PC-3 (cell line): ENCODE data around the gene HM13. TPM values are rescaled to one million over a fixed set of nuclear protein-coding genes. Genes with fewer than 3 reads are reported as not detected.

Source experiments
- ATAC-seq: fragments of 200-7000 bp; cut with Tn5 transposase; 2 replicates; pipeline ENCODE4 v1.9.1; 2020; ENCODE audit warnings: mild to moderate bottlenecking, moderate library complexity
- BruUV-seq: library from RNA; stranded (reverse); fragments of 400-500 nt; replicated peaks from 2 replicates; lab custom pipeline; 2021; lab: Mats Ljungman, UMichigan
- CTCF ChIA-PET: fragments of 300-600 bp; sonication (Branson Sonifier 250); formaldehyde crosslinking; loops from one replicate; lab custom pipeline; 2022; ENCODE audit warnings: antibody characterized with exemption; lab: Charles Lee
- POLR2A ChIA-PET: fragments of 300-600 bp; sonication (Branson Sonifier 250); formaldehyde crosslinking; loops from one replicate; lab custom pipeline; 2022; ENCODE audit warnings: antibody characterized with exemption; ENCODE audit not compliant: unreplicated experiment; lab: Charles Lee
- DNase-seq: peaks from one replicate; pipeline ENCODE4 v3.0.0-alpha.2; 2015
- H2AFZ ChIP-seq: fragments of 300-600 bp; sonication (generic); 2 replicates; pipeline ENCODE4 v1.6.0; 2016; ENCODE audit warnings: antibody characterized with exemption, low read length
- H3F3A ChIP-seq: fragments of 300-600 bp; sonication (generic); one replicate; pipeline ENCODE4 v1.6.0; 2017; ENCODE audit warnings: antibody characterized with exemption, low read length, control low read depth, mild to moderate bottlenecking; ENCODE audit not compliant: unreplicated experiment
- H3K27ac ChIP-seq: fragments of 300-600 bp; sonication (generic); 2 replicates; pipeline ENCODE4 v1.5.1; 2016; ENCODE audit warnings: mild to moderate bottlenecking, low read length
- H3K27me3 ChIP-seq: fragments of 300-600 bp; sonication (generic); 2 replicates; pipeline ENCODE4 v1.6.1; 2016; ENCODE audit warnings: low read length, mixed read lengths
- H3K36me3 ChIP-seq: fragments of 300-600 bp; sonication (generic); 2 replicates; pipeline ENCODE4 v1.6.1; 2016; ENCODE audit warnings: low read depth, mixed run types, low read length, mixed read lengths
- H3K4me1 ChIP-seq: fragments of 300-600 bp; sonication (generic); 2 replicates; pipeline ENCODE4 v1.5.1; 2016; ENCODE audit warnings: low read length; ENCODE audit not compliant: insufficient read depth
- H3K4me2 ChIP-seq: fragments of 300-600 bp; sonication (generic); 2 replicates; pipeline ENCODE4 v1.6.0; 2016; ENCODE audit warnings: low read length
- H3K4me3 ChIP-seq: fragments of 300-600 bp; sonication (generic); 2 replicates; pipeline ENCODE4 v1.5.1; 2016; ENCODE audit warnings: mild to moderate bottlenecking, low read length, mixed read lengths
- H3K79me2 ChIP-seq: fragments of 300-600 bp; sonication (generic); 2 replicates; pipeline ENCODE4 v1.6.1; 2017; ENCODE audit warnings: low read length, mixed read lengths
- H3K9ac ChIP-seq: fragments of 300-600 bp; sonication (generic); 2 replicates; pipeline ENCODE4 v1.6.0; 2016; ENCODE audit warnings: mild to moderate bottlenecking, low read length
- H3K9me2 ChIP-seq: fragments of 300-600 bp; sonication (generic); replicated peaks from 2 replicates; pipeline ENCODE4 v1.6.1; 2016; ENCODE audit warnings: mixed run types, low read length, mixed read lengths
- H3K9me3 ChIP-seq: fragments of 300-600 bp; sonication (generic); 2 replicates; pipeline ENCODE4 v1.6.1; 2016; ENCODE audit warnings: low read length, mixed read lengths
- H4K20me1 ChIP-seq: fragments of 300-600 bp; sonication (generic); 2 replicates; pipeline ENCODE4 v1.6.1; 2016; ENCODE audit warnings: low read length, mixed read lengths
- EZH2 ChIP-seq: fragments of 300-600 bp; sonication (generic); IDR thresholded peaks from one replicate; pipeline ENCODE4 v1.6.1; 2017; ENCODE audit warnings: antibody characterized with exemption, mild to moderate bottlenecking, low read length; ENCODE audit not compliant: unreplicated experiment
- EZH2phosphoT487 ChIP-seq: fragments of 300-600 bp; sonication (generic); IDR thresholded peaks from 2 replicates; pipeline ENCODE4 v1.6.1; 2018; ENCODE audit warnings: mild to moderate bottlenecking, antibody characterized with exemption, low read length, borderline replicate concordance
- intact Hi-C: fragments of 100-400 bp; cut with micrococcal nuclease; formaldehyde crosslinking; loops from 2 replicates; pipeline ENCODE4 v1.9.0; 2023
- total RNA-seq: library from RNA; depleted of rRNA; stranded (reverse); fragments of >200 nt; gene quantifications from 2 replicates; pipeline ENCODE4 v1.2.3, GENCODE V29; 2014
- TF ChIP-seq, protein P1 (sequence below): fragments of 300-600 bp; sonication (generic); conservative IDR thresholded peaks from 2 replicates; pipeline ENCODE4 v1.5.1; 2017; ENCODE audit warnings: antibody characterized with exemption, low read depth, mild to moderate bottlenecking, low read length

Gene HM13
- total RNA-seq, 1 experiment from 2014 or later: 99.5 TPM

DNA sequence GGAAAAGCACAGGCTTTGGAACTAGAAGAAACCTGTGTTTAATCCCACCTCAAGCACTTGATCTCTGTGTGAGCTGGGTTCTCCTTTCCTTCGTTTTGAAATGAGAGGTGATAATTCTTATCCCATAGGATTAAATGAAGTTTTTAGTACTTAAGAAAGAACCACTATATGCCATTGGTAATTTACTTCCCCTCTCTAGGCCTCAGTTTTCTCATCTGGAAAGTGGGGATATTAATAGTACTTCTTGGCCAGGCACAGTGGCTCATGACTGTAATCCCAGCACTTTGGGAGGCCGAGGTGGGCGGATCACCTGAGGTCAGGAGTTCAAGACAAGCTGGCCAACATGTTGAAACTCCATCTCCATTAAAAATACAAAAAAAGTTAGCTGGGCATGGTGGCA is 25.1 kb upstream of the HM13 start:
- no TSS peak for BruUV-seq

DNA sequence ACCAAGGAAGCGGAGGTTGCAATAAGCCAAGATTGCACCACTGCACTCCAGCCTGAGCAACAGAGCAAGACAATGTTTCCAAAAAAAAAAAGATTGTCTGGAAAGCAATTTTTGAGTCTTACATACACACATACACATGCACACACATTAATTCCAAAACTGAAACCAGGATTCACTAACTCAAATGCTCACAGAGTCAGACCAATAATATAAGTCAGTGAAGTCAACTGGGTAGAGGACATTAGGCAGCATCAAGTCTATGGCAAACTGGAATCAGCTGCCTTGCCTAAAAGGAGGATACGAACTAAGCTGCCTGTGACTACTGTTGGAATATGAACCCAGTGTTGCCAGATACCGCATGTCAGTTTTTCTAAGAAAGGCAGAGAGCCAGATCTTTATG is 23.5 kb upstream of the HM13 start:
- TF ChIP-seq, protein P1, sequence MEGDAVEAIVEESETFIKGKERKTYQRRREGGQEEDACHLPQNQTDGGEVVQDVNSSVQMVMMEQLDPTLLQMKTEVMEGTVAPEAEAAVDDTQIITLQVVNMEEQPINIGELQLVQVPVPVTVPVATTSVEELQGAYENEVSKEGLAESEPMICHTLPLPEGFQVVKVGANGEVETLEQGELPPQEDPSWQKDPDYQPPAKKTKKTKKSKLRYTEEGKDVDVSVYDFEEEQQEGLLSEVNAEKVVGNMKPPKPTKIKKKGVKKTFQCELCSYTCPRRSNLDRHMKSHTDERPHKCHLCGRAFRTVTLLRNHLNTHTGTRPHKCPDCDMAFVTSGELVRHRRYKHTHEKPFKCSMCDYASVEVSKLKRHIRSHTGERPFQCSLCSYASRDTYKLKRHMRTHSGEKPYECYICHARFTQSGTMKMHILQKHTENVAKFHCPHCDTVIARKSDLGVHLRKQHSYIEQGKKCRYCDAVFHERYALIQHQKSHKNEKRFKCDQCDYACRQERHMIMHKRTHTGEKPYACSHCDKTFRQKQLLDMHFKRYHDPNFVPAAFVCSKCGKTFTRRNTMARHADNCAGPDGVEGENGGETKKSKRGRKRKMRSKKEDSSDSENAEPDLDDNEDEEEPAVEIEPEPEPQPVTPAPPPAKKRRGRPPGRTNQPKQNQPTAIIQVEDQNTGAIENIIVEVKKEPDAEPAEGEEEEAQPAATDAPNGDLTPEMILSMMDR: no peak
- TF ChIP-seq EZH2 (no peak), EZH2phosphoT487 (no peak)
- Histone ChIP-seq H3K4me1 (no peaks in the 10 kb centered on the region), H3K9me2 (no peaks in the 10 kb centered on the region), H3K4me2 (no peak overlapping the region), H3K36me3 (no peaks in the 10 kb centered on the region), H3K27ac (no peak overlapping the region), H2AFZ (no peak overlapping the region), H3K4me3 (no peak overlapping the region), H3K79me2 (no peaks in the 10 kb centered on the region), H4K20me1 (no peaks in the 10 kb centered on the region), H3F3A (no peaks in the 10 kb centered on the region), H3K27me3 (peaks cover 65% of the 10 kb centered on the region), H3K9me3 (no peaks in the 10 kb centered on the region), H3K9ac (no peak overlapping the region)
- CTCF ChIA-PET: no interaction called here
- no TSS peak for BruUV-seq
- DNase-seq (no peak), ATAC-seq (no peak)
- intact Hi-C loops: no loop called here
- POLR2A ChIA-PET: no interaction called here

More for the DNA sequence above, 25.1 kb upstream of the HM13 start:
- no peaks in the 10 kb centered on the region for H3K9me3 ChIP-seq
- no peak overlapping the region for H3K9ac ChIP-seq
- no peak overlapping the region for H2AFZ ChIP-seq
- DNase-seq (no peak), ATAC-seq (no peak)
- TF ChIP-seq EZH2phosphoT487 (no peak), EZH2 (no peak)
- TF ChIP-seq, protein P1: no peak
- no peak overlapping the region for H3K4me3 ChIP-seq
- no peak overlapping the region for H3K4me2 ChIP-seq
- ChIA-PET POLR2A (no interaction called here), CTCF (no interaction called here)
- H3K27me3 ChIP-seq: peaks cover 67% of the 10 kb centered on the region
- no peaks in the 10 kb centered on the region for H3K9me2 ChIP-seq
- no peaks in the 10 kb centered on the region for H3K79me2 ChIP-seq
- H4K20me1 ChIP-seq: no peaks in the 10 kb centered on the region
- H3K27ac ChIP-seq: no peak overlapping the region
- no peaks in the 10 kb centered on the region for H3K4me1 ChIP-seq
- H3F3A ChIP-seq: no peaks in the 10 kb centered on the region
- no peaks in the 10 kb centered on the region for H3K36me3 ChIP-seq
- intact Hi-C loops: no loop called here

DNA sequence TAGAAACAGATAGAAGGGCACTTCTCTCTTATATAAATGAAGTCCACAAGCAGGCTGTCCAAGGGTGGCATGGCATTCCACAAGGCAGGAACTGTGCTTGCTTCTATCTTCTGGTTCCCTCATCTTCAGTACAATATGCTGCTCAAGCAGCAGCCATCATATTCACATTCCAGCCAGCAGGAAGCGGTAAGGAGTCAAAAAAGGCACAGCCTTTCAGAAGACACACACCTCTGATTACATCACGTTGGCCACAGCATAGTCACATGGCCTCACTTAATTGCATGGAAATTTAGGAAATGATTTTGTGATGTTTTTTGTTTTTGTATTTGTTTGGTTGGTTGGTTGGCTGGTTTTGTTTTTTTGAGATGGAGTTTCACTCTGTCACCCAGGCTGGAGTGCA is 20.1 kb upstream of the HM13 start:
- Histone ChIP-seq H3K9ac (no peak overlapping the region), H3K4me1 (no peaks in the 10 kb centered on the region), H3K4me2 (no peak overlapping the region), H3K36me3 (no peaks in the 10 kb centered on the region), H3K27me3 (peaks cover 46% of the 10 kb centered on the region), H3K27ac (no peak overlapping the region), H3K4me3 (no peak overlapping the region), H4K20me1 (no peaks in the 10 kb centered on the region), H3K79me2 (no peaks in the 10 kb centered on the region), H3K9me3 (no peaks in the 10 kb centered on the region), H3K9me2 (no peaks in the 10 kb centered on the region), H2AFZ (no peak overlapping the region), H3F3A (no peaks in the 10 kb centered on the region)
- ChIA-PET CTCF (no interaction called here), POLR2A (no interaction called here)
- TF ChIP-seq, protein P1: peak; percentile 64
- no peak for TF ChIP-seq EZH2phosphoT487
- peak; percentile 72 for DNase-seq
- intact Hi-C loops: no loop called here
- peak; percentile 57; the same call in 1 of the 2 replicates for ATAC-seq
- BruUV-seq: no TSS peak
